Neural crest cell (in vitro differentiated cells): ENCODE results near the gene HNRNPLL. TPM values are rescaled to one million over a fixed set of nuclear protein-coding genes. Genes with fewer than 3 reads are reported as not detected.
"Not testable (repeated sequence)": the region's sequence is repeated elsewhere in the genome, so short reads cannot be mapped to it uniquely, and the experiment has no call there.

Experiments used
- DNase-seq: peaks from one replicate; pipeline ENCODE4 v3.0.0; 2021; ENCODE audit warnings: low read depth, mixed read lengths, low spot score
- H3K27ac Mint-ChIP-seq: one replicate; pipeline ENCODE4 v1.8.0; 2021; ENCODE audit warnings: mild to moderate bottlenecking, mixed read lengths; ENCODE audit not compliant: unreplicated experiment
- H3K27me3 Mint-ChIP-seq: 2 replicates; pipeline ENCODE4 v1.8.0; 2021; ENCODE audit warnings: low read depth, mild to moderate bottlenecking, mixed read lengths
- H3K36me3 Mint-ChIP-seq: 2 replicates; pipeline ENCODE4 v1.8.0; 2021; ENCODE audit warnings: low read depth, mild to moderate bottlenecking, mixed read lengths
- H3K4me1 Mint-ChIP-seq: 2 replicates; pipeline ENCODE4 v1.8.0; 2021; ENCODE audit warnings: mixed read lengths
- H3K4me3 Mint-ChIP-seq: one replicate; pipeline ENCODE4 v1.8.0; 2021; ENCODE audit warnings: mild to moderate bottlenecking, mixed read lengths
- H3K9me3 Mint-ChIP-seq: 2 replicates; pipeline ENCODE4 v1.8.0; 2021; ENCODE audit warnings: mixed read lengths
- CTCF ChIP-seq: fragments of 200-600 bp; sonication (generic); conservative IDR thresholded peaks from 2 replicates; pipeline ENCODE4 v1.5.0; 2021; ENCODE audit warnings: antibody characterized with exemption, mild to moderate bottlenecking
- long read RNA-seq: library from polyadenylated mRNA; unstranded; transcript quantifications from one replicate; pipeline ENCODE4 v2.0.0, GENCODE V29; 2020
- total RNA-seq: library from RNA; stranded (reverse); gene quantifications from 2 replicates; pipeline ENCODE4 v1.2.1, GENCODE V29; 2021

HNRNPLL gene
- total RNA-seq = 79.9 and 80.8 TPM in 2 replicates
- long read RNA-seq, full-length matches to known transcripts = 4 of 32 reads
- long read RNA-seq, partial matches to known transcripts = 24 of 32 reads
- long read RNA-seq, other reads (novel, unspliced or antisense) = 4 of 32 reads

GRCh38 chr2:38602732-38603401, at the start of gene HNRNPLL:
TSS of gene HNRNPLL (minus strand) at chr2:38602928. CDS start at chr2:38602626, 302 bp downstream.
- H3K4me3 Mint-ChIP-seq = peak within 1 kb of the TSS; percentile 99
- peak within 1 kb of the TSS; percentile 97 for H3K27ac Mint-ChIP-seq
- no peaks in the 10 kb centered on the region for H3K36me3 Mint-ChIP-seq
- H3K9me3 Mint-ChIP-seq = no peaks in the 10 kb centered on the region
- peak; percentile 98 for DNase-seq
- H3K4me1 Mint-ChIP-seq = peaks cover 60% of the 10 kb centered on the region
- TF ChIP-seq CTCF = no peak
- H3K27me3 Mint-ChIP-seq = no peaks in the 10 kb centered on the region

DNA sequence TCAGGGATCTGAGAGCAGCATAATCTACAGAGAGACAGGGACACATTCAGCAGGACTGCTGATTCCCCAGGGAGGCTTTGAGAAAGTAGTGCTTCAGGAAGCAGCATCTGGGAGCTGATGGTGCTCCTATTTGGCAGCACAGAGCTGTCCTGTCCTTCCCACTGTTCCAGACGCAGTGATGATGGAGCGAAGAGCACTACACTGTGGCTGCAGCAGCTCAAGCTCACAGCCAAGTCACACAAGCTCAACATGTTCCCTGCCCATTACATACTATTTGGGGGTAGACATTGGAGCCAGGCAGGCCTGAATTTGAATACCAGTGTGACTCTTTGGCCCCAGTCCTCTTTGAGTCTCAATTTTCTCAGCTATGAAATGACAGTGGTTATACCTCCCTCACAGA, 48.0 kb upstream of the HNRNPLL start:
- Mint-ChIP-seq H3K4me1 (no peaks in the 10 kb centered on the region), H3K27me3 (no peaks in the 10 kb centered on the region), H3K36me3 (no peaks in the 10 kb centered on the region), H3K9me3 (peaks cover under 1% of the 10 kb centered on the region), H3K27ac (no peak overlapping the region), H3K4me3 (no peak overlapping the region)
- DNase-seq = no peak
- no peak for TF ChIP-seq CTCF

- no peaks in the 10 kb centered on the region for H3K9me3 Mint-ChIP-seq
- no peak for DNase-seq
- no peaks in the 10 kb centered on the region for H3K4me1 Mint-ChIP-seq
- H3K27me3 Mint-ChIP-seq = no peaks in the 10 kb centered on the region
- no peaks in the 10 kb centered on the region for H3K36me3 Mint-ChIP-seq
- H3K27ac Mint-ChIP-seq = no peak overlapping the region
- no peak overlapping the region for H3K4me3 Mint-ChIP-seq
- TF ChIP-seq CTCF = no peak
These were observed 47.3 kb upstream of the HNRNPLL start for GRCh38 chr2:38650012-38650411.

DNA sequence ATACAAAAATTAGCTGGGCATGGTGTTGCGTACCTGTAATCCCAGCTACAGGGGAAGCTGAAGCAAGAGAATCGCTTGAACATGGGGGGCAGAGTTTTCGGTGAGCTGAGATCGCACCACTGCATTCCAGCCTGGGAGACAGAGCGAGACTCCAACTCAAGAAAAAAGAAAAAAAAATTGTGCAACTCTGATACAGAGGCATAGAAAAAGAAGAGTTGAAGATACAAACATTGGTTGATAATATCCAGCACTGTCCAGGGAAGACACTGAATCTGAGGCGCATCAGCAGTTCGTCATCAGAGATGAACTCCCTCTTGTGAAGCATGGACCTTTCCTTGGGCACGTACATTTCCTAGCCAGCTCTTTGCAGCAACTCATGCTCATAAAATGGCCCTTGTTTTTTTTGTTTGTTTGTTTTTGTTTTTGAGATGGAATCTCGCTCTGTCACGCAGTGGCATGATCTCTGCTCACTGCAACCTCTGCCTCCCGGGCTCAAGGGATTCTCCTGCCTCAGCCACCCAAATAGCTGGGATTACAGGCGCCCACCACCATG, 46.5 kb upstream of the HNRNPLL start:
- H3K36me3 Mint-ChIP-seq = no peaks in the 10 kb centered on the region
- no peaks in the 10 kb centered on the region for H3K4me1 Mint-ChIP-seq
- no peaks in the 10 kb centered on the region for H3K27me3 Mint-ChIP-seq
- no peak overlapping the region for H3K27ac Mint-ChIP-seq
- H3K4me3 Mint-ChIP-seq = no peak overlapping the region
- no peak for TF ChIP-seq CTCF
- H3K9me3 Mint-ChIP-seq = peaks cover 3% of the 10 kb centered on the region
- DNase-seq = no peak

- no peak for TF ChIP-seq CTCF
- H3K9me3 Mint-ChIP-seq = peaks cover 6% of the 10 kb centered on the region
These were observed 45.5 kb upstream of the HNRNPLL start for GRCh38 chr2:38648107-38648761.

GRCh38 chr2:38643683-38644511, 41.2 kb upstream of the HNRNPLL start:
- peak overlapping the region; percentile 81 for H3K27ac Mint-ChIP-seq
- H3K9me3 Mint-ChIP-seq, H3K36me3 Mint-ChIP-seq, H3K4me3 Mint-ChIP-seq, H3K27me3 Mint-ChIP-seq, DNase-seq, H3K4me1 Mint-ChIP-seq: not testable (repeated sequence)

More at GRCh38 chr2:38648107-38648761, 45.5 kb upstream of the HNRNPLL start:
- Mint-ChIP-seq H3K27ac (peak overlapping the region; percentile 7), H3K4me3 (no peak overlapping the region), H3K27me3 (no peaks in the 10 kb centered on the region), H3K4me1 (no peaks in the 10 kb centered on the region), H3K36me3 (peaks cover 3% of the 10 kb centered on the region)
- no peak for DNase-seq
